ENCODE measurements around the gene PLET1.
A peak's percentile ranks its signal among the peaks of the same experiment; 100 is the strongest.

Gene PLET1

GRCh38 chr11:112292188-112292587 is 31.5 kb upstream of the PLET1 start:
- peaks cover 10% of the 10 kb centered on the region for H3K4me1 ChIP-seq (ENCODE audit: insufficient read depth, low read length, severe bottlenecking)

GRCh38 chr11:112291191-112291590 is 30.5 kb upstream of the PLET1 start:
- TF ChIP-seq EZH2 (IDR thresholded peaks at IDR 0.05; ENCODE audit: borderline replicate concordance, low read length) = no peak
- no peak for TF ChIP-seq CTCF (IDR thresholded peaks at IDR 0.05; ENCODE audit: low read length)
- Histone ChIP-seq H3K4me2 (ENCODE audit: low read length) (no peak overlapping the region), H3K4me1 (ENCODE audit: insufficient read depth, low read length, severe bottlenecking) (peaks cover 10% of the 10 kb centered on the region), H3K27ac (ENCODE audit: low read depth, low read length, poor library complexity, severe bottlenecking) (no peak overlapping the region), H3F3A (ENCODE audit: insufficient read depth, low read length) (no peaks in the 10 kb centered on the region), H3K36me3 (ENCODE audit: insufficient read depth, low read length) (no peaks in the 10 kb centered on the region), H4K20me1 (ENCODE audit: insufficient read depth, low read length) (no peaks in the 10 kb centered on the region), H2AFZ (ENCODE audit: low read length) (no peak overlapping the region), H3K9ac (ENCODE audit: low read length) (no peak overlapping the region), H3K27me3 (ENCODE audit: insufficient read depth, low read length) (no peaks in the 10 kb centered on the region; the same call in 1 of the 2 replicates), H3K79me2 (ENCODE audit: insufficient read depth, low read length) (no peaks in the 10 kb centered on the region), H3K9me3 (ENCODE audit: low read length) (no peaks in the 10 kb centered on the region), H3K9me2 (ENCODE audit: low read depth, low read length) (no peaks in the 10 kb centered on the region), H3K4me3 (ENCODE audit: low read depth, low read length, poor library complexity, severe bottlenecking) (no peak overlapping the region)

More at GRCh38 chr11:112292188-112292587, 31.5 kb upstream of the PLET1 start:
- Histone ChIP-seq H3K27me3 (ENCODE audit: insufficient read depth, low read length) (no peaks in the 10 kb centered on the region; the same call in 1 of the 2 replicates), H3K9me3 (ENCODE audit: low read length) (no peaks in the 10 kb centered on the region), H3K79me2 (ENCODE audit: insufficient read depth, low read length) (no peaks in the 10 kb centered on the region), H3K4me3 (ENCODE audit: low read depth, low read length, poor library complexity, severe bottlenecking) (no peak overlapping the region), H3K9me2 (ENCODE audit: low read depth, low read length) (no peaks in the 10 kb centered on the region), H3K36me3 (ENCODE audit: insufficient read depth, low read length) (no peaks in the 10 kb centered on the region), H4K20me1 (ENCODE audit: insufficient read depth, low read length) (no peaks in the 10 kb centered on the region), H3F3A (ENCODE audit: insufficient read depth, low read length) (no peaks in the 10 kb centered on the region), H2AFZ (ENCODE audit: low read length) (no peak overlapping the region), H3K9ac (ENCODE audit: low read length) (no peak overlapping the region), H3K4me2 (ENCODE audit: low read length) (no peak overlapping the region), H3K27ac (ENCODE audit: low read depth, low read length, poor library complexity, severe bottlenecking) (no peak overlapping the region)
- no peak for TF ChIP-seq CTCF (IDR thresholded peaks at IDR 0.05; ENCODE audit: low read length)

- Histone ChIP-seq H3K27me3 (ENCODE audit: insufficient read depth, low read length) (no peaks in the 10 kb centered on the region; the same call in 1 of the 2 replicates), H3K36me3 (ENCODE audit: insufficient read depth, low read length) (no peaks in the 10 kb centered on the region), H3K4me2 (ENCODE audit: low read length) (peak overlapping the region; percentile 79), H4K20me1 (ENCODE audit: insufficient read depth, low read length) (no peaks in the 10 kb centered on the region), H3K79me2 (ENCODE audit: insufficient read depth, low read length) (no peaks in the 10 kb centered on the region), H3K9me3 (ENCODE audit: low read length) (no peaks in the 10 kb centered on the region), H3K9ac (ENCODE audit: low read length) (no peak overlapping the region; the same call in 1 of the 2 replicates), H3K27ac (ENCODE audit: low read depth, low read length, poor library complexity, severe bottlenecking) (no peak overlapping the region), H3K4me1 (ENCODE audit: insufficient read depth, low read length, severe bottlenecking) (peaks cover 10% of the 10 kb centered on the region), H3K9me2 (ENCODE audit: low read depth, low read length) (no peaks in the 10 kb centered on the region), H2AFZ (ENCODE audit: low read length) (no peak overlapping the region), H3K4me3 (ENCODE audit: low read depth, low read length, poor library complexity, severe bottlenecking) (peak overlapping the region; percentile 55), H3F3A (ENCODE audit: insufficient read depth, low read length) (no peaks in the 10 kb centered on the region)
- TF ChIP-seq EZH2 (IDR thresholded peaks at IDR 0.05; ENCODE audit: borderline replicate concordance, low read length) (no peak), CTCF (IDR thresholded peaks at IDR 0.05; ENCODE audit: low read length) (no peak)
Measured at GRCh38 chr11:112290493-112290850, 29.8 kb upstream of the PLET1 start.
